CD4-positive, alpha-beta memory T cell (primary cell): ENCODE data around the gene ZNF32. TPM values are rescaled to one million over a fixed set of nuclear protein-coding genes. Genes with fewer than 3 reads are reported as not detected.

Experiments used
- CTCF ChIA-PET: fragments of 350-600 bp; sonication (Branson Sonifier 250); formaldehyde crosslinking; loops from one replicate; lab custom pipeline; 2021; ENCODE audit warnings: inconsistent platforms; ENCODE audit not compliant: partially characterized antibody; lab: Charles Lee
- POLR2A ChIA-PET: fragments of 350-600 bp; sonication (Branson Sonifier 250); formaldehyde crosslinking; loops from one replicate; lab custom pipeline; 2021; ENCODE audit not compliant: partially characterized antibody; lab: Charles Lee
- DNase-seq, 5 donors: peaks; one replicate each; pipeline versions ENCODE4 v3.0.0 to v3.0.0-alpha.2; 2020 to 2022; ENCODE audit warnings: mixed read lengths in 1 of 5
- H3K27ac ChIP-seq: one replicate; pipeline ENCODE4 v1.7.0; 2013; ENCODE audit warnings: low read depth, low read length
- H3K27me3 ChIP-seq: 2 replicates; pipeline ENCODE4 v1.7.0; 2013; ENCODE audit warnings: mild to moderate bottlenecking, low read length, moderate library complexity; ENCODE audit not compliant: insufficient read depth
- H3K36me3 ChIP-seq: 2 replicates; pipeline ENCODE4 v1.7.0; 2013; ENCODE audit warnings: mild to moderate bottlenecking, low read length, moderate library complexity; ENCODE audit not compliant: insufficient read depth
- H3K4me1 ChIP-seq: 2 replicates; pipeline ENCODE4 v1.7.0; 2013; ENCODE audit warnings: mild to moderate bottlenecking, low read length, moderate library complexity; ENCODE audit not compliant: insufficient read depth
- H3K4me3 ChIP-seq, 2 donors: one replicate each; pipeline ENCODE4 v1.7.0; 2013; ENCODE audit warnings: low read length in 2 of 2, mild to moderate bottlenecking in 1 of 2
- H3K9me3 ChIP-seq, 2 donors: one replicate each; pipeline ENCODE4 v1.7.0; 2013; ENCODE audit warnings: low read length in 2 of 2, control low read depth in 1 of 2; ENCODE audit not compliant: control insufficient read depth in 1 of 2
- H3K27ac Mint-ChIP-seq, 7 donors: one replicate each; pipeline ENCODE4 v1.8.0; 2020 to 2021; ENCODE audit warnings: mixed read lengths in 7 of 7, mild to moderate bottlenecking in 6 of 7, inconsistent platforms in 3 of 7, moderate library complexity in 3 of 7
- H3K27me3 Mint-ChIP-seq, 2 donors: one replicate each; pipeline ENCODE4 v1.8.0; 2020 to 2021; ENCODE audit warnings: mixed read lengths in 2 of 2
- H3K36me3 Mint-ChIP-seq, 2 donors: one replicate each; pipeline ENCODE4 v1.8.0; 2020 to 2021; ENCODE audit warnings: mixed read lengths in 2 of 2, inconsistent platforms in 1 of 2, mild to moderate bottlenecking in 1 of 2
- H3K4me1 Mint-ChIP-seq, 4 donors: one replicate each; pipeline ENCODE4 v1.8.0; 2020 to 2021; ENCODE audit warnings: mixed read lengths in 4 of 4, mild to moderate bottlenecking in 1 of 4
- H3K4me3 Mint-ChIP-seq, 8 donors: one replicate each; pipeline ENCODE4 v1.8.0; 2020 to 2021; ENCODE audit warnings: mixed read lengths in 8 of 8, mild to moderate bottlenecking in 7 of 8, moderate library complexity in 6 of 8, inconsistent platforms in 3 of 8
- H3K9me3 Mint-ChIP-seq, 8 donors: one replicate each; pipeline ENCODE4 v1.8.0; 2020 to 2021; ENCODE audit warnings: mixed read lengths in 8 of 8, mild to moderate bottlenecking in 5 of 8, inconsistent platforms in 3 of 8, moderate library complexity in 1 of 8
- intact Hi-C: fragments of 100-400 bp; cut with micrococcal nuclease; formaldehyde crosslinking; loops from one replicate; pipeline ENCODE4 v1.15.1; 2023
- polyA plus RNA-seq, 2 donors: library from polyadenylated mRNA; unstranded; fragments of 300-500 nt; fragmentation: Illumina TruSeq; gene quantifications; one replicate each; pipeline ENCODE4 v1.2.3, GENCODE V29; 2021
- total RNA-seq, 2 experiments: library from RNA; stranded (reverse); gene quantifications; one replicate each; pipeline ENCODE4 v1.2.3, GENCODE V29; 2021

ZNF32 gene
- total RNA-seq (10 to 100 TPM; 35.5 to 39.5 TPM), polyA plus RNA-seq (10 to 100 TPM; 76.9 to 92.6 TPM)

- Mint-ChIP-seq H3K27me3 (peaks cover 4 to 6% of the 10 kb centered on the region in 2 donors), H3K27ac (peak within 1 kb of the TSS; percentile 84 to 96 (median 93))
- H3K4me3 ChIP-seq, result peak within 1 kb of the TSS; percentile 66 to 78
Observed at GRCh38 chr10:43648398-43649184, at the start of gene ZNF32. Gene ZNF32 (minus strand): TSS chr10:43648881. CDS start chr10:43646133, 2,748 bp downstream.

GRCh38 chr10:43698156-43698555 is 49.5 kb upstream of the ZNF32 start:
- H3K36me3 Mint-ChIP-seq, result no peaks in the 10 kb centered on the region
- no peaks in the 10 kb centered on the region for H3K9me3 Mint-ChIP-seq
- intact Hi-C loops, result loop anchor here (10.0 kb wide), 1 partner anchor 117 kb away; no protein-coding TSS in a partner anchor

More at GRCh38 chr10:43648398-43649184, at the start of gene ZNF32:
- ChIA-PET CTCF (interaction anchor here (0.8 to 2.0 kb wide), 5 partner anchors 19 to 75 kb away, joined by 3 to 7 read pairs (median 5); partner anchors contain the start of gene ZNF239), POLR2A (interaction anchor here (0.5 to 3.8 kb wide), 12 partner anchors 9 to 971 kb away, joined by 3 to 36 read pairs (median 4); partner anchors contain the start of genes ZNF239 and ZNF485)
- Mint-ChIP-seq H3K36me3 (peaks cover 37 to 42% of the 10 kb centered on the region in 2 donors), H3K9me3 (peaks cover 3 to 39% (median 27%) of the 10 kb centered on the region in 8 donors), H3K4me1 (peaks cover 11 to 38% (median 18%) of the 10 kb centered on the region in 4 donors), H3K4me3 (peak within 1 kb of the TSS; percentile 93 to 98 (median 94))
- intact Hi-C loops, result loop anchor here (1.0 to 10.0 kb wide), 6 partner anchors 42 to 864 kb away; partner anchors contain the start of genes BMS1, CSGALNACT2, ZNF239 and ZNF485
- peak; percentile 80 to 83 (median 82) for DNase-seq
- peak within 1 kb of the TSS; percentile 76 for H3K27ac ChIP-seq
- H3K27me3 ChIP-seq, result no peaks in the 10 kb centered on the region
- H3K9me3 ChIP-seq, result peaks cover 0 to 25% of the 10 kb centered on the region in 2 donors
- peaks cover 23% of the 10 kb centered on the region for H3K36me3 ChIP-seq
- peaks cover 18% of the 10 kb centered on the region for H3K4me1 ChIP-seq

GRCh38 chr10:43696909-43697483 is 48.3 kb upstream of the ZNF32 start:
- POLR2A ChIA-PET, result no interaction called here
- Mint-ChIP-seq H3K9me3 (no peaks in the 10 kb centered on the region), H3K36me3 (no peaks in the 10 kb centered on the region), H3K4me1 (no peaks in the 10 kb centered on the region), H3K27ac (no peak overlapping the region), H3K27me3 (peaks cover 7 to 10% of the 10 kb centered on the region in 2 donors), H3K4me3 (no peak overlapping the region)
- CTCF ChIA-PET, result no interaction called here
- Histone ChIP-seq H3K9me3 (no peaks in the 10 kb centered on the region), H3K27me3 (no peaks in the 10 kb centered on the region), H3K4me3 (no peak overlapping the region), H3K4me1 (no peaks in the 10 kb centered on the region), H3K27ac (no peak overlapping the region), H3K36me3 (no peaks in the 10 kb centered on the region)
- DNase-seq, result no peak
- intact Hi-C loops, result loop anchor here (10.0 kb wide), 1 partner anchor 118 kb away; no protein-coding TSS in a partner anchor

More at GRCh38 chr10:43698156-43698555, 49.5 kb upstream of the ZNF32 start:
- Histone ChIP-seq H3K4me3 (no peak overlapping the region), H3K27ac (no peak overlapping the region), H3K9me3 (no peaks in the 10 kb centered on the region), H3K36me3 (no peaks in the 10 kb centered on the region), H3K27me3 (no peaks in the 10 kb centered on the region), H3K4me1 (no peaks in the 10 kb centered on the region)
- CTCF ChIA-PET, result no interaction called here
- Mint-ChIP-seq H3K27me3 (peaks cover 0 to 7% of the 10 kb centered on the region in 2 donors), H3K4me1 (no peaks in the 10 kb centered on the region), H3K4me3 (no peak overlapping the region), H3K27ac (no peak overlapping the region)
- POLR2A ChIA-PET, result no interaction called here
- no peak for DNase-seq

- H3K27me3 ChIP-seq, result no peaks in the 10 kb centered on the region
- DNase-seq, result no peak
- H3K27ac ChIP-seq, result no peak overlapping the region
- intact Hi-C loops, result loop anchor here (10.0 kb wide), 1 partner anchor 119 kb away; no protein-coding TSS in a partner anchor
- peaks cover 0 to 4% (median 1%) of the 10 kb centered on the region in 4 donors for H3K4me1 Mint-ChIP-seq
- H3K9me3 Mint-ChIP-seq, result no peaks in the 10 kb centered on the region
- no peaks in the 10 kb centered on the region for H3K4me1 ChIP-seq
- H3K36me3 Mint-ChIP-seq, result no peaks in the 10 kb centered on the region
- POLR2A ChIA-PET, result no interaction called here
- H3K4me3 ChIP-seq, result no peak overlapping the region
- no peaks in the 10 kb centered on the region for H3K36me3 ChIP-seq
- CTCF ChIA-PET, result no interaction called here
- H3K4me3 Mint-ChIP-seq, result no peak overlapping the region
- H3K27ac Mint-ChIP-seq, result no peak overlapping the region
- no peaks in the 10 kb centered on the region for H3K9me3 ChIP-seq
- H3K27me3 Mint-ChIP-seq, result peaks cover 13 to 14% of the 10 kb centered on the region in 2 donors
Observed at GRCh38 chr10:43695730-43696129, 47.0 kb upstream of the ZNF32 start.

GRCh38 chr10:43695321-43695720 is 46.6 kb upstream of the ZNF32 start:
- Histone ChIP-seq H3K9me3 (no peaks in the 10 kb centered on the region), H3K27me3 (no peaks in the 10 kb centered on the region), H3K4me3 (no peak overlapping the region), H3K4me1 (no peaks in the 10 kb centered on the region), H3K27ac (no peak overlapping the region), H3K36me3 (no peaks in the 10 kb centered on the region)
- no peaks in the 10 kb centered on the region for H3K36me3 Mint-ChIP-seq
- H3K27me3 Mint-ChIP-seq, result peaks cover 13 to 14% of the 10 kb centered on the region in 2 donors
- POLR2A ChIA-PET, result no interaction called here
- CTCF ChIA-PET, result no interaction called here
- intact Hi-C loops, result loop anchor here (10.0 kb wide), 1 partner anchor 119 kb away; no protein-coding TSS in a partner anchor
- no peak for DNase-seq
- H3K9me3 Mint-ChIP-seq, result no peaks in the 10 kb centered on the region
- H3K4me3 Mint-ChIP-seq, result no peak overlapping the region
- H3K27ac Mint-ChIP-seq, result no peak overlapping the region
- peaks cover 0 to 5% (median 2%) of the 10 kb centered on the region in 4 donors for H3K4me1 Mint-ChIP-seq

- peaks cover 1% of the 10 kb centered on the region for H3K4me1 ChIP-seq
- POLR2A ChIA-PET, result no interaction called here
- H3K27ac Mint-ChIP-seq, result no peak overlapping the region
Observed at GRCh38 chr10:43694526-43694925, 45.8 kb upstream of the ZNF32 start.

More at GRCh38 chr10:43694526-43694925, 45.8 kb upstream of the ZNF32 start:
- DNase-seq, result no peak
- Mint-ChIP-seq H3K27me3 (peaks cover 14% of the 10 kb centered on the region in 2 donors), H3K4me1 (peaks cover 0 to 13% (median 5%) of the 10 kb centered on the region in 4 donors), H3K36me3 (no peaks in the 10 kb centered on the region), H3K9me3 (no peaks in the 10 kb centered on the region), H3K4me3 (no peak overlapping the region)
- no peak overlapping the region for H3K27ac ChIP-seq
- no peaks in the 10 kb centered on the region for H3K36me3 ChIP-seq
- no peaks in the 10 kb centered on the region for H3K9me3 ChIP-seq
- intact Hi-C loops, result loop anchor here (10.0 kb wide), 1 partner anchor 120 kb away; no protein-coding TSS in a partner anchor
- CTCF ChIA-PET, result interaction anchor here (0.7 kb wide), 1 partner anchor 24 kb away, joined by 3 read pairs; no protein-coding TSS in a partner anchor
- H3K4me3 ChIP-seq, result no peak overlapping the region
- no peaks in the 10 kb centered on the region for H3K27me3 ChIP-seq
